B cell (primary cell): ENCODE results near the gene LRCH3.

Experiments
- EZH2 ChIP-seq: IDR thresholded peaks from 2 replicates; pipeline ENCODE4 v1.6.1; 2012; ENCODE audit warnings: borderline replicate concordance, low read depth, mild to moderate bottlenecking, moderate library complexity, low read length; ENCODE audit not compliant: insufficient read depth, poor library complexity, severe bottlenecking
- TF ChIP-seq, protein P1 (sequence below): fragments of 200-600 bp; IDR thresholded peaks from one replicate; pipeline ENCODE4 v1.8.0; 2022; ENCODE audit warnings: antibody characterized with exemption, mild to moderate bottlenecking

DNA sequence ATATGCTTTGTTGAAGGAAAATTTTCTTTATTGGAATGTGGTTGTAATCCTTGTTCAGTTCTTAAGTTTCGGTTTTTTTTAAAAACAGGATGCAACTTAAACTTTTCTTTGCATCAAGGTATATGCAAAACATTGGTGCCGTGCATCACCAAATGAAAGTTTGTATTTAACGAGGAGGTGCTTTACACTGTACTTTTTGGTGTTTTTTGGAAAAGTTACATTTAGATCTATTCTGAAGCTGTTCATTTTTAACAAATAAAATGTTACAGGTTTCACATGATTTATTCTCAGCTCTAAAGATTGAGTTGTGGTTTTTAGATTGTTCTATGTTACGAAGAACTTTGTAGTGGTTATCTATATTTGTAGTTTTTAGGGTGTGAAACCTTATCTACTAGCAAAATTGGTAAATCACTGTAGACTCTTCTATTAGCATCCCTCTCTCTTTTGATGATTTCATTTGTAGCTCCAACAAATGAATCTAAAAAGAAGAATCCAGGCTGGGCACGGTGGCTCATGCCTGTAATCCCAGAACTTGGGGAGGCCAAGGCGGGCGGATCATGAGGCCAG, 7.0 kb upstream of the LRCH3 start:
- TF ChIP-seq EZH2: no peak
- TF ChIP-seq, protein P1, sequence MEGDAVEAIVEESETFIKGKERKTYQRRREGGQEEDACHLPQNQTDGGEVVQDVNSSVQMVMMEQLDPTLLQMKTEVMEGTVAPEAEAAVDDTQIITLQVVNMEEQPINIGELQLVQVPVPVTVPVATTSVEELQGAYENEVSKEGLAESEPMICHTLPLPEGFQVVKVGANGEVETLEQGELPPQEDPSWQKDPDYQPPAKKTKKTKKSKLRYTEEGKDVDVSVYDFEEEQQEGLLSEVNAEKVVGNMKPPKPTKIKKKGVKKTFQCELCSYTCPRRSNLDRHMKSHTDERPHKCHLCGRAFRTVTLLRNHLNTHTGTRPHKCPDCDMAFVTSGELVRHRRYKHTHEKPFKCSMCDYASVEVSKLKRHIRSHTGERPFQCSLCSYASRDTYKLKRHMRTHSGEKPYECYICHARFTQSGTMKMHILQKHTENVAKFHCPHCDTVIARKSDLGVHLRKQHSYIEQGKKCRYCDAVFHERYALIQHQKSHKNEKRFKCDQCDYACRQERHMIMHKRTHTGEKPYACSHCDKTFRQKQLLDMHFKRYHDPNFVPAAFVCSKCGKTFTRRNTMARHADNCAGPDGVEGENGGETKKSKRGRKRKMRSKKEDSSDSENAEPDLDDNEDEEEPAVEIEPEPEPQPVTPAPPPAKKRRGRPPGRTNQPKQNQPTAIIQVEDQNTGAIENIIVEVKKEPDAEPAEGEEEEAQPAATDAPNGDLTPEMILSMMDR: no peak
